ENCODE measurements around the gene GPHN. TPM values are rescaled to one million over a fixed set of nuclear protein-coding genes. Genes with fewer than 3 reads are reported as not detected.

The GPHN gene
- total RNA-seq, 1 donor from 2014 or later, result 8.8 TPM

DNA sequence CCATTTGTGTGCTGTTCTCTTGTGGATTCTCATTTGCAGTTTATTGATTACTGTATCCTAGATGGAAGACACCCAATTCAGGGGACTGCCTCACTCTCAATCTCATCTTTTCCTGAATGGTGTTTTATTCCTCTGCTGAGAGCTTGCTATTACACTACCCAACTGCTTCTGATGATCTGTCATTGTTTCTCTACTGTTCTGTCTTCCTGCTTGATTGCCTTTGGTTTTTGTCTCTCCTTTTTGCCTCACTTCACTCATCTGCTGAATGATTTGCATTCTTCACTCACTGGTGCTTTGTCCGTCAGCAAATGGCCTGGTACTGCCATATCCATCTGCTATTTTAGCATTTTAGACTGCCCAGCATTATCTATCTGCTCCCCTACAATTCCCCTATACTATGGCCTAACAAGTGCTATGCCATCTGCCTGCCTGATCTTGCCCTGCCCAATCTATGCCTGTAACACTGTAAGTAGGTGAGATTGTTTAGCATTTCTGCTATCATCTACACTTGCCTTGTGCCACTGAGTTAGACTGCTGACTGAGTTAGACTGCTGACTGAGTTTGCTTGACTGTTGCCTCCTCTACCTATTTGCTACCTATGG is 335.1 kb downstream of the GPHN start:
- DNase-seq (ENCODE audit: low read depth), result no peak
- H3K4me3 ChIP-seq (ENCODE audit: low read depth, low read length), result no peak overlapping the region
- TF ChIP-seq, protein P1, sequence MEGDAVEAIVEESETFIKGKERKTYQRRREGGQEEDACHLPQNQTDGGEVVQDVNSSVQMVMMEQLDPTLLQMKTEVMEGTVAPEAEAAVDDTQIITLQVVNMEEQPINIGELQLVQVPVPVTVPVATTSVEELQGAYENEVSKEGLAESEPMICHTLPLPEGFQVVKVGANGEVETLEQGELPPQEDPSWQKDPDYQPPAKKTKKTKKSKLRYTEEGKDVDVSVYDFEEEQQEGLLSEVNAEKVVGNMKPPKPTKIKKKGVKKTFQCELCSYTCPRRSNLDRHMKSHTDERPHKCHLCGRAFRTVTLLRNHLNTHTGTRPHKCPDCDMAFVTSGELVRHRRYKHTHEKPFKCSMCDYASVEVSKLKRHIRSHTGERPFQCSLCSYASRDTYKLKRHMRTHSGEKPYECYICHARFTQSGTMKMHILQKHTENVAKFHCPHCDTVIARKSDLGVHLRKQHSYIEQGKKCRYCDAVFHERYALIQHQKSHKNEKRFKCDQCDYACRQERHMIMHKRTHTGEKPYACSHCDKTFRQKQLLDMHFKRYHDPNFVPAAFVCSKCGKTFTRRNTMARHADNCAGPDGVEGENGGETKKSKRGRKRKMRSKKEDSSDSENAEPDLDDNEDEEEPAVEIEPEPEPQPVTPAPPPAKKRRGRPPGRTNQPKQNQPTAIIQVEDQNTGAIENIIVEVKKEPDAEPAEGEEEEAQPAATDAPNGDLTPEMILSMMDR (conservative IDR thresholded peaks at IDR 0.05; ENCODE audit: low read depth, low read length), result no peak

- TF ChIP-seq, protein P1 (conservative IDR thresholded peaks at IDR 0.05; ENCODE audit: low read depth, low read length), result no peak
- H3K4me3 ChIP-seq (ENCODE audit: low read depth, low read length), result no peak overlapping the region
- DNase-seq (ENCODE audit: low read depth), result no peak
Measured at GRCh38 chr14:66850258-66850888, 342.4 kb downstream of the GPHN start.

- H3K4me3 ChIP-seq (ENCODE audit: low read depth, low read length), result no peak overlapping the region
- TF ChIP-seq, protein P1 (conservative IDR thresholded peaks at IDR 0.05; ENCODE audit: low read depth, low read length), result no peak
- DNase-seq (ENCODE audit: low read depth), result no peak
Measured at GRCh38 chr14:66853311-66853710, 345.4 kb downstream of the GPHN start.

DNA sequence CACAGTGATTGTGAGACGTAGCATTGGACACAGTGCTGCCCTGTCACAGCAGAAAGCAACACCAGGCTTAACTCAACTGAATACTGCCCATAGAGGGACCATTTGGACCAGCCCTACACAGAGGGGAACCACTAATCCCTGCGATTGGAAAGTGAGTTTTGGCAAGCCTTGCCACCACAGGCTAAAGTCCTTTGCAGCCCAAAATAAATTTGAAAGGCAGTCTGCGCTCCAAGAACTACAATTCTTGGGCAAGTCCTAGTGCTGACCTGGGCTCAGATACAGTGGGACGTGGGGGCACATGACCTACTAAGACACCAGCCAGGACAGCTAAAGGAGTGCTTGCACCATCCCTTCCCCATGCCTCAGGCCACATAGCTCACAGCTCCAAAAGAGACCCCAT is 349.9 kb downstream of the GPHN start:
- no peak overlapping the region for H3K4me3 ChIP-seq (ENCODE audit: low read depth, low read length)
- no peak for DNase-seq (ENCODE audit: low read depth)
- TF ChIP-seq, protein P1 (conservative IDR thresholded peaks at IDR 0.05; ENCODE audit: low read depth, low read length), result no peak

DNA sequence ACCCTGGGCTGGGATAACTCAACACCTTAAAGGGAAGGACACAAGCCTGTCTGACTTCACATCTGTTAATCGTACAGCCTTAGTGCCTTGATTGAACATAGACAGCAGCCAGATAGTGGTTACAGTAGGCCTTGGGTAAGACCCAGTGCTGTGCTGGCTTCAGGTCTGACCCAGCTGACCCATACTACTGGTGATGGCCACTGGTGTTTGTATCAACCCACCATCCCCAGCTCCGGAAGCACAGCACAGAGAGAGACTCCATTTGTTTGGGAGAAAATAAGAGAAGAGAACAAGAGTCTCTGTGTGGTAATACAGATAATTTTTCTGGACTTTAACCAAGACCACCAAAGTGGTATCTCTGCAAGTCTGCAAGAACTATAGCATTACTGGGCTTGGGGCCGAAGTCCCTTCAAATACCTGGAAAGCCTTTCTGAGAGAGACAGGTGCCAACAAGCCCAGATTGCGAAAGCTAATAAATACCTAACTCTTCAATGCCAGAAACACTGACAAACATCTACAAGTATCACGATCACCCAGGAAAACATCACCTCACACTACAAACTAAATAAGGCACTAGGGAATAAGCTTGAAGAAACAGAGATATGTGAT is 351.2 kb downstream of the GPHN start:
- H3K4me3 ChIP-seq (ENCODE audit: low read depth, low read length), result no peak overlapping the region
- no peak for DNase-seq (ENCODE audit: low read depth)
- TF ChIP-seq, protein P1 (conservative IDR thresholded peaks at IDR 0.05; ENCODE audit: low read depth, low read length), result no peak

DNA sequence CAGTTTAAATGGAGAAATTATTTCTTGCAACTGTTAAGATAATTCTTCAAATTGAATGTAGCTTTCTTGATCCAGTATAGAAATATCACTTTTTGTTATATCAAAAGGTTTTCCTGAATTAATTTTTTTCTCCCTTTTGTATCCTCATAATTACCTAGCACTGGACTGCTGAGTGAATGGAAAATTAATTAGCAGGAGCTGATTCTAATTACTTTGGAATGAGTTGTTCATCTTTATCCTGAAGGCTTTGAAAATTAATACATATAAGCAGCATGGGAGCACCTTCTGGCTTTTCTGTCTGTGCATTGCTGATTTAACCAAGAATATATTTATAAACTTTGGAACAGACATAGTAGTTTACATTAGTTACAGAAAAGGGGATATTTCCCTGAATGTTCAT is 373.6 kb downstream of the GPHN start:
- TF ChIP-seq, protein P1 (conservative IDR thresholded peaks at IDR 0.05; ENCODE audit: low read depth, low read length), result no peak
- no peak for DNase-seq (ENCODE audit: low read depth)
- H3K4me3 ChIP-seq (ENCODE audit: low read depth, low read length), result no peak overlapping the region

All from epithelial cell of proximal tubule (primary cell).